ENCODE data around the gene TOB2.
"Not testable (repeated sequence)": the region's sequence is repeated elsewhere in the genome, so short reads cannot be mapped to it uniquely, and the experiment has no call there.

The TOB2 gene

DNA sequence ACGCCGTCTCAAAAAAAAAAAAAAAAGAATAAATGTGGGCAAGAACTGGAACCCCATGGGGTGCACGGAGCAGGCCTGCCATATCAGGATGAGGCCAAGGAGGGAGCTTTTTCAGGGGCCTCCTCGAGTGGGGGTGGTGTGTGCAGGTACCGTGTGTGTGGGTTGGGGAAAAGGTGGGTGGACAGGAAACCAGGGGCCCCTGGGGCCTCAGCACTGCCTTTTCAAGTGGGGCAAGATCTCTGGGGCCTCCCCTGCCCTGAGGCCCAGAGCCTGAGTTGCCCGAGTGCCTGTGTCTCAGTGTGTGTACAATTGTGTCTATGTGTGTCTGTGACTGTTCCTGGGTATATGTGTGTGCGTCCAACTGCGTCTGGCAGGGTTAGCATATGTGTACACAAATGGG is 41.0 kb downstream of the TOB2 start:
- Histone ChIP-seq H3K27me3 (ENCODE audit: insufficient read depth, poor library complexity, severe bottlenecking) (no peaks in the 10 kb centered on the region), H3K27ac (replicated peaks) (no peak overlapping the region), H3K4me3 (replicated peaks; ENCODE audit: insufficient read depth, low read length) (no peak overlapping the region)
- TF ChIP-seq CTCF (IDR thresholded peaks at IDR 0.05; ENCODE audit: insufficient read depth, low read length) (no peak), SPI1 (IDR thresholded peaks at IDR 0.05; ENCODE audit: borderline replicate concordance, low read depth) (no peak), POLR2AphosphoS5 (IDR thresholded peaks at IDR 0.05; ENCODE audit: low read depth) (no peak), GABPA (IDR thresholded peaks at IDR 0.05; ENCODE audit: low read depth) (no peak)
- TF ChIP-seq, protein P1, sequence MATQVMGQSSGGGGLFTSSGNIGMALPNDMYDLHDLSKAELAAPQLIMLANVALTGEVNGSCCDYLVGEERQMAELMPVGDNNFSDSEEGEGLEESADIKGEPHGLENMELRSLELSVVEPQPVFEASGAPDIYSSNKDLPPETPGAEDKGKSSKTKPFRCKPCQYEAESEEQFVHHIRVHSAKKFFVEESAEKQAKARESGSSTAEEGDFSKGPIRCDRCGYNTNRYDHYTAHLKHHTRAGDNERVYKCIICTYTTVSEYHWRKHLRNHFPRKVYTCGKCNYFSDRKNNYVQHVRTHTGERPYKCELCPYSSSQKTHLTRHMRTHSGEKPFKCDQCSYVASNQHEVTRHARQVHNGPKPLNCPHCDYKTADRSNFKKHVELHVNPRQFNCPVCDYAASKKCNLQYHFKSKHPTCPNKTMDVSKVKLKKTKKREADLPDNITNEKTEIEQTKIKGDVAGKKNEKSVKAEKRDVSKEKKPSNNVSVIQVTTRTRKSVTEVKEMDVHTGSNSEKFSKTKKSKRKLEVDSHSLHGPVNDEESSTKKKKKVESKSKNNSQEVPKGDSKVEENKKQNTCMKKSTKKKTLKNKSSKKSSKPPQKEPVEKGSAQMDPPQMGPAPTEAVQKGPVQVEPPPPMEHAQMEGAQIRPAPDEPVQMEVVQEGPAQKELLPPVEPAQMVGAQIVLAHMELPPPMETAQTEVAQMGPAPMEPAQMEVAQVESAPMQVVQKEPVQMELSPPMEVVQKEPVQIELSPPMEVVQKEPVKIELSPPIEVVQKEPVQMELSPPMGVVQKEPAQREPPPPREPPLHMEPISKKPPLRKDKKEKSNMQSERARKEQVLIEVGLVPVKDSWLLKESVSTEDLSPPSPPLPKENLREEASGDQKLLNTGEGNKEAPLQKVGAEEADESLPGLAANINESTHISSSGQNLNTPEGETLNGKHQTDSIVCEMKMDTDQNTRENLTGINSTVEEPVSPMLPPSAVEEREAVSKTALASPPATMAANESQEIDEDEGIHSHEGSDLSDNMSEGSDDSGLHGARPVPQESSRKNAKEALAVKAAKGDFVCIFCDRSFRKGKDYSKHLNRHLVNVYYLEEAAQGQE (IDR thresholded peaks at IDR 0.05; ENCODE audit: insufficient replicate concordance, low read depth), result no peak
- DNase-seq (ENCODE audit: low read depth in 1 of 2, low spot score in 1 of 2), result no peak

DNA sequence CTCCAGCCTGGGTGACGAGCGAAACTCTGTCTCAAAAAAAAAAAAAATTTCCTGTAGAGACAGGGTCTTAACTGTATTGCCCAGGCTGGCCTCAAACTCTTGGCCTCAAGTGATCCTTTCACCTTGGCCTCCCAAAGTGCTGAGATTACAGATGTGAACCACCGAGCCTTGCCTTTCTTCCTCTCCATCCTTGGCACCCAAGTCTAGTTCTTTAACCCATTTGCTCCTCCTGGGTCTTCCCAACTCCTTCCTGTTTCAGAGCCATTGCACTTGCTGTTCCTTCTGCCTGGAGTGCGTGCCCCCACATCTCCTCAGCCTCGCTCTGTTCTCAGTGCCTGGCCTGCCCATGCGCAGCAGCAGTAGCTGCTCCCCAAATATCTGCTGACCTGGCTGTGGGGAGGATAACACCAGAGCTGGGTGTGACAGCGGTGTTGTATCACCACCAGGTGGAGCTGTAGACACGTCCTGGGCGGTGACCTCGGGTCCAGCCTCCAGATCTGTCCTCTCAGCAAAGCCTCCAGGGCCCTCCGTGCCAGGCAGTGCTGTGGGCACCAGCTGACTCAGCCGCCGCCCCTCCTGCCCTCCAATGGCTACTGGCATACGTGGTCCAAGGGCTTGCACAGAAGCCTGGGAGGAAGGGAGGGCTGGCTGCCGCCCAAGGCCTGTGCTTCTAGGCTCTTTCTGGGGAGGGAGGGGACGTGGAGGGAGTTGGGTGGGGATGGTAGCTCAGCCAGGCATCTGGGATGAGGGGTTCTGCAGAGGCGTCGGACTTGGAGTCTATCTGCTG is 42.9 kb downstream of the TOB2 start:
- H3K27me3 ChIP-seq (ENCODE audit: insufficient read depth, poor library complexity, severe bottlenecking), result no peaks in the 10 kb centered on the region
- no peak overlapping the region for H3K4me3 ChIP-seq (replicated peaks; ENCODE audit: insufficient read depth, low read length)
- TF ChIP-seq SPI1 (IDR thresholded peaks at IDR 0.05; ENCODE audit: borderline replicate concordance, low read depth) (no peak), GABPA (IDR thresholded peaks at IDR 0.05; ENCODE audit: low read depth) (no peak), POLR2AphosphoS5 (IDR thresholded peaks at IDR 0.05; ENCODE audit: low read depth) (no peak), CTCF (IDR thresholded peaks at IDR 0.05; ENCODE audit: insufficient read depth, low read length) (peak; percentile 98)
- TF ChIP-seq, protein P1 (IDR thresholded peaks at IDR 0.05; ENCODE audit: insufficient replicate concordance, low read depth), result no peak
- DNase-seq (ENCODE audit: low read depth in 1 of 2, low spot score in 1 of 2), result peak; percentile 75 to 89
- no peak overlapping the region for H3K27ac ChIP-seq (replicated peaks)

DNA sequence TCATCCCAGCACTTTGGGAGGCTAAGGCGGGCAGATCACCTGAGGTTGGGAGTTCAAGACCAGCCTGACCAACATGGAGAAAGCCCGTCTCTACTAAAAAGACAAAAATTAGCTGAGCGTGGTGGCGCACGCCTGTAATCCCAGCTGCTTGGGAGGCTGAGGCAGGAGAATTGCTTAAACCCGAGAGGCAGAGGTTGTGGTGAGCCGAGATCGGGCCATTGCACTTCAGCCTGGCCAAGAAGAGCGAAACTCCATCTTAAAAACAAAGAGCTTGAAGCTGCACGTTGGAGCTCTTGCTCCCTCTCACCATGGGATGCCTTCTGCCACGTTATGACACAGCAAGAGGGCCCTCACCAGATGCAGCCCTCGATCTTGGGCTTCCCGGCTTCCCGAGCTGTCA is 43.8 kb downstream of the TOB2 start:
- H3K27me3 ChIP-seq (ENCODE audit: insufficient read depth, poor library complexity, severe bottlenecking); DNase-seq (ENCODE audit: low read depth in 1 of 2, low spot score in 1 of 2); H3K4me3 ChIP-seq (replicated peaks; ENCODE audit: insufficient read depth, low read length); H3K27ac ChIP-seq (replicated peaks): not testable (repeated sequence)

DNA sequence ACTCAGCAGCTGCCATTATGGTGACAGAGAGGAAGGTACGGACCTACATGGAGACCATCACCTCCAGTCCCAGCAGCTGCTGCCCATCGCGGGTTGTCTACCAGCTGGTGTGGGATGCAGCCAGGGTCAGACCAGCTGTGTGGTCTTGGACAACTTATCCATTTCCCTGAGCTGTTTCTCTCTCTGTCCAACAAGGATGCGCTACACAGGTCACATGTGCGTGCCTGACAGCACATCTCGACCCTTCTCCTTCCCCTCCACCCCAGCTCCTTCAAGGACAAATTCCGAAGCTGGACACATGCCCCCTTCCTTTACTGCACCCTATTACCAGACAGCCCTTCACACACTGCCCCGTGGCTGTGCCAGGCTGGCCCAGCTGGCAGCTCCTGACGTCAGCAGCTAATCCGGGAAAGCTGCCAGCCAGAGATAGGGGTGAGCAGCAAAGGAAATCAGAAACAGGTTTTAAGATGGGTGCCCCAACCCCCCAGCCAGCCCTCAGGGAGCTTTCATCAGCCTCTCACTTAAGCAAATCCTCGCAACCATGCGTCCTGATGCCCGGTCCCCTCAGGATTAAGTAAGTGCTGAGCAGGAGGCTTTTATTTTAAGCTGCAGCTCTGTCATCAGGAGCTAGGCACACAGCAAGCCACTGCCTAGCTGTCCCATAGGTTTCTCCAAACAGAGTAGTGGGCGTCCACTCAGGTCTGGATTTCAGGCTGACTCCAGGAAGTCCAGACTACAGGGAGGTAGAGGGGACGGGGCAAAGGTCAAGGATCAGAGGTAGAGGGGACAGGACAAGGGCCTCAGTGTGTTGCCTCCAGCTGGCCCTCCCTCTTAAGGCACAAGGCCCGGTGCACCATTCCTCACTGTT is 44.6 kb downstream of the TOB2 start:
- no peak for DNase-seq (ENCODE audit: low read depth in 1 of 2, low spot score in 1 of 2)
- Histone ChIP-seq H3K27me3 (ENCODE audit: insufficient read depth, poor library complexity, severe bottlenecking) (no peaks in the 10 kb centered on the region), H3K4me3 (replicated peaks; ENCODE audit: insufficient read depth, low read length) (no peak overlapping the region), H3K27ac (replicated peaks) (no peak overlapping the region)
- TF ChIP-seq GABPA (IDR thresholded peaks at IDR 0.05; ENCODE audit: low read depth), result no peak
- no peak for TF ChIP-seq SPI1 (IDR thresholded peaks at IDR 0.05; ENCODE audit: borderline replicate concordance, low read depth)
- TF ChIP-seq, protein P1 (IDR thresholded peaks at IDR 0.05; ENCODE audit: insufficient replicate concordance, low read depth), result no peak
- TF ChIP-seq POLR2AphosphoS5 (IDR thresholded peaks at IDR 0.05; ENCODE audit: low read depth), result no peak
- no peak for TF ChIP-seq CTCF (IDR thresholded peaks at IDR 0.05; ENCODE audit: insufficient read depth, low read length)
